PC-9 (cell line): ENCODE measurements around the gene PKIB. TPM values are rescaled to one million over a fixed set of nuclear protein-coding genes. Genes with fewer than 3 reads are reported as not detected.
"Not testable (repeated sequence)": the region's sequence is repeated elsewhere in the genome, so short reads cannot be mapped to it uniquely, and the experiment has no call there.

Experiments used
- BruUV-seq: library from RNA; stranded (reverse); fragments of 400-500 nt; replicated peaks from 2 replicates; lab custom pipeline; 2021; lab: Mats Ljungman, UMichigan
- CTCF ChIA-PET: fragments of 300-600 bp; sonication (Branson Sonifier 250); formaldehyde crosslinking; loops from one replicate; lab custom pipeline; 2022; ENCODE audit warnings: antibody characterized with exemption; lab: Charles Lee
- POLR2A ChIA-PET: fragments of 300-600 bp; sonication (Branson Sonifier 250); formaldehyde crosslinking; loops from one replicate; lab custom pipeline; 2022; ENCODE audit warnings: antibody characterized with exemption; ENCODE audit not compliant: unreplicated experiment; lab: Charles Lee
- DNase-seq, 2 experiments: peaks; one replicate each; pipeline versions ENCODE4 v3.0.0 to v3.0.0-alpha.2; 2015 to 2022; ENCODE audit warnings: mixed read lengths in 1 of 2
- H2AFZ ChIP-seq: fragments of 200-600 bp; sonication (generic); 2 replicates; pipeline ENCODE4 v1.8.1; 2017; ENCODE audit warnings: antibody characterized with exemption
- H3F3A ChIP-seq: fragments of 200-600 bp; sonication (generic); 2 replicates; pipeline ENCODE4 v1.8.1; 2017; ENCODE audit warnings: antibody characterized with exemption, mild to moderate bottlenecking, low read depth; ENCODE audit not compliant: insufficient read depth
- H3K27ac ChIP-seq: fragments of 200-600 bp; sonication (generic); 2 replicates; pipeline ENCODE4 v1.6.1; 2016; ENCODE audit warnings: mixed run types
- H3K27me3 ChIP-seq: fragments of 200-600 bp; sonication (generic); 2 replicates; pipeline ENCODE4 v1.6.1; 2016; ENCODE audit warnings: low read depth, mixed run types; ENCODE audit not compliant: insufficient read depth
- H3K36me3 ChIP-seq: fragments of 200-600 bp; sonication (generic); 2 replicates; pipeline ENCODE4 v1.6.1; 2016; ENCODE audit warnings: low read depth, mixed run types
- H3K4me1 ChIP-seq: fragments of 200-600 bp; sonication (generic); replicated peaks from 2 replicates; pipeline ENCODE4 v1.6.1; 2016; ENCODE audit warnings: mixed run types; ENCODE audit not compliant: insufficient read depth
- H3K4me2 ChIP-seq: fragments of 200-600 bp; sonication (generic); 2 replicates; pipeline ENCODE4 v1.6.1; 2017; ENCODE audit warnings: mixed run types
- H3K4me3 ChIP-seq: fragments of 200-600 bp; sonication (generic); 2 replicates; pipeline ENCODE4 v1.6.1; 2016; ENCODE audit warnings: mixed run types
- H3K79me2 ChIP-seq: fragments of 200-600 bp; sonication (generic); 2 replicates; pipeline ENCODE4 v1.6.1; 2017; ENCODE audit warnings: low read depth, mixed run types
- H3K9me2 ChIP-seq: fragments of 200-600 bp; sonication (generic); 2 replicates; pipeline ENCODE4 v1.8.1; 2017; ENCODE audit warnings: mild to moderate bottlenecking; ENCODE audit not compliant: insufficient read depth
- H3K9me3 ChIP-seq: fragments of 200-600 bp; sonication (generic); 2 replicates; pipeline ENCODE4 v1.8.1; 2016; ENCODE audit warnings: low read depth; ENCODE audit not compliant: insufficient read depth
- H4K20me1 ChIP-seq: fragments of 200-600 bp; sonication (generic); 2 replicates; pipeline ENCODE4 v1.8.1; 2017; ENCODE audit not compliant: insufficient read depth
- EZH2 ChIP-seq: fragments of 200-600 bp; sonication (generic); IDR thresholded peaks from 2 replicates; pipeline ENCODE4 v1.8.0; 2017; ENCODE audit warnings: antibody characterized with exemption, low read depth
- intact Hi-C: fragments of 100-400 bp; cut with micrococcal nuclease; formaldehyde crosslinking; loops from one replicate; pipeline ENCODE4 v1.10.0; 2022; ENCODE audit not compliant: unreplicated experiment
- total RNA-seq: library from RNA; stranded (reverse); gene quantifications from 2 replicates; pipeline ENCODE4 v1.2.3, GENCODE V29; 2021
- TF ChIP-seq, protein P1 (sequence below): fragments of 200-600 bp; sonication (generic); conservative IDR thresholded peaks from 2 replicates; pipeline ENCODE4 v1.6.1; 2017; ENCODE audit warnings: mixed run types, antibody characterized with exemption, mild to moderate bottlenecking, moderate library complexity

PKIB gene
- total RNA-seq, 1 experiment from 2014 or later, result 7.0 TPM

- Histone ChIP-seq H3K4me3 (no peak overlapping the region), H2AFZ (no peak overlapping the region), H3K27me3 (no peaks in the 10 kb centered on the region), H3K27ac (no peak overlapping the region), H3K9me2 (peaks cover 4% of the 10 kb centered on the region; the same call in 1 of the 2 replicates), H3K9me3 (no peaks in the 10 kb centered on the region), H3K36me3 (0 out of 2 replicates have a peak, but pooled peaks cover 3% of the 10 kb centered on the region), H3K4me1 (no peaks in the 10 kb centered on the region), H3K79me2 (no peaks in the 10 kb centered on the region), H3F3A (no peaks in the 10 kb centered on the region), H4K20me1 (no peaks in the 10 kb centered on the region), H3K4me2 (no peak overlapping the region)
- no TSS peak for BruUV-seq
- POLR2A ChIA-PET, result no interaction called here
- no peak for DNase-seq
- CTCF ChIA-PET, result no interaction called here
- TF ChIP-seq EZH2, result no peak
- TF ChIP-seq, protein P1, sequence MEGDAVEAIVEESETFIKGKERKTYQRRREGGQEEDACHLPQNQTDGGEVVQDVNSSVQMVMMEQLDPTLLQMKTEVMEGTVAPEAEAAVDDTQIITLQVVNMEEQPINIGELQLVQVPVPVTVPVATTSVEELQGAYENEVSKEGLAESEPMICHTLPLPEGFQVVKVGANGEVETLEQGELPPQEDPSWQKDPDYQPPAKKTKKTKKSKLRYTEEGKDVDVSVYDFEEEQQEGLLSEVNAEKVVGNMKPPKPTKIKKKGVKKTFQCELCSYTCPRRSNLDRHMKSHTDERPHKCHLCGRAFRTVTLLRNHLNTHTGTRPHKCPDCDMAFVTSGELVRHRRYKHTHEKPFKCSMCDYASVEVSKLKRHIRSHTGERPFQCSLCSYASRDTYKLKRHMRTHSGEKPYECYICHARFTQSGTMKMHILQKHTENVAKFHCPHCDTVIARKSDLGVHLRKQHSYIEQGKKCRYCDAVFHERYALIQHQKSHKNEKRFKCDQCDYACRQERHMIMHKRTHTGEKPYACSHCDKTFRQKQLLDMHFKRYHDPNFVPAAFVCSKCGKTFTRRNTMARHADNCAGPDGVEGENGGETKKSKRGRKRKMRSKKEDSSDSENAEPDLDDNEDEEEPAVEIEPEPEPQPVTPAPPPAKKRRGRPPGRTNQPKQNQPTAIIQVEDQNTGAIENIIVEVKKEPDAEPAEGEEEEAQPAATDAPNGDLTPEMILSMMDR, result no peak
- intact Hi-C loops, result no loop called here
Observed at GRCh38 chr6:122641819-122642218, 31.6 kb downstream of the PKIB start.

DNA sequence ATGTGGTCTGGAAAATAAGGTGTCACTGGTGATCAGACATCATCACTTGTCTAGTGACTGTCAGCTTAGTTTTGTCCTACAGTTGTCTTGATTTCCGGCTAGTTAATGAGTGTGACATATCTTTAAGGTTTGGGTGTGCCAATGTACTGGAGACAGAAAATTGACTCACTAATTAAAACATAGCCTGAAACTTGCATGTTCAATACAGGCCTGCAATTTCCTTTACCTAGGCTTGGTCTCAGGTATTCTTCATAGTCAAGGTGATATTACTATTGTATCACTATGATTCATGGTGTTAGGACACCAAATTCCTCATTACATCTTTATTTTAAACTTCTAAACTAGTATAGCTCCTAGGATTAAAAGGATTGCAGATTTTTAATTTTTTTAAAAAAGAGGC is 32.4 kb downstream of the PKIB start:
- BruUV-seq, H3K27me3 ChIP-seq, POLR2A ChIA-PET, intact Hi-C loops, H3K36me3 ChIP-seq, H3F3A ChIP-seq, H2AFZ ChIP-seq, H3K4me2 ChIP-seq, H3K79me2 ChIP-seq, H4K20me1 ChIP-seq, CTCF ChIA-PET, H3K9me3 ChIP-seq, H3K27ac ChIP-seq, DNase-seq, H3K9me2 ChIP-seq, H3K4me3 ChIP-seq, H3K4me1 ChIP-seq: not testable (repeated sequence)

DNA sequence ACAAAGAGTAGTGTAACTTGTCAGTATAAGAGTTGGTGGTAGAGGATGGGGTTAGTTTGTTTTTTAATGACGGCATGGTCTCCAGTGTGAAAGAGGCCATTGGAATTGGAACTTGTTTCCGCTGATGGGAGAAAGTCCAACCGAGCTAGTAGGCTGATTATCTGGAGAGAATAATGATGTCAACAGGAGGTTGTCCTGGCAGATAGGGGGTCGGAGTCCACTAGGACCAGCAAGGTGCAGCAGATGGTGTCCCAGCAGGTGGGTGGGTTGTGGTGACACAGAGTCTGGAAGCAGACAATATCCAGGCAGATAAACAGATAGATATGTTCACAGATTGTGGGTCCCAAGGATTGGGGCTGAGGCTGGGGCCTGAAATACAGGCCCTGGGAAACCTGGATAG is 35.1 kb downstream of the PKIB start:
- Histone ChIP-seq H2AFZ (no peak overlapping the region), H3K4me2 (no peak overlapping the region), H3K4me3 (no peak overlapping the region), H4K20me1 (no peaks in the 10 kb centered on the region), H3F3A (no peaks in the 10 kb centered on the region), H3K9me2 (peaks cover 4% of the 10 kb centered on the region; the same call in 1 of the 2 replicates), H3K79me2 (no peaks in the 10 kb centered on the region), H3K9me3 (no peaks in the 10 kb centered on the region; the same call in 1 of the 2 replicates), H3K36me3 (0 out of 2 replicates have a peak, but pooled peaks cover 2% of the 10 kb centered on the region), H3K27me3 (no peaks in the 10 kb centered on the region), H3K4me1 (no peaks in the 10 kb centered on the region; the same call in 1 of the 2 replicates), H3K27ac (no peak overlapping the region)
- no peak for DNase-seq
- no peak for TF ChIP-seq EZH2
- TF ChIP-seq, protein P1, result no peak
- CTCF ChIA-PET, result interaction anchor here (0.7 kb wide), 1 partner anchor 461 kb away, joined by 5 read pairs; no protein-coding TSS in a partner anchor
- BruUV-seq, result no TSS peak
- intact Hi-C loops, result no loop called here
- POLR2A ChIA-PET, result no interaction called here

GRCh38 chr6:122647765-122648164 is 37.6 kb downstream of the PKIB start:
- H3K27ac ChIP-seq, result no peak overlapping the region
- no peaks in the 10 kb centered on the region for H3K36me3 ChIP-seq
- H3K4me2 ChIP-seq, result no peak overlapping the region
- ChIA-PET POLR2A (no interaction called here), CTCF (no interaction called here)
- no peak overlapping the region for H3K4me3 ChIP-seq
- no TSS peak for BruUV-seq
- H3K27me3 ChIP-seq, result no peaks in the 10 kb centered on the region
- peaks cover 25% of the 10 kb centered on the region for H3K4me1 ChIP-seq
- H3K9me2 ChIP-seq, result no peaks in the 10 kb centered on the region
- peaks cover 20% of the 10 kb centered on the region for H3F3A ChIP-seq
- DNase-seq, result no peak
- TF ChIP-seq, protein P1, result no peak
- TF ChIP-seq EZH2, result no peak
- intact Hi-C loops, result no loop called here
- no peaks in the 10 kb centered on the region for H3K79me2 ChIP-seq
- no peaks in the 10 kb centered on the region; the same call in 1 of the 2 replicates for H3K9me3 ChIP-seq
- no peaks in the 10 kb centered on the region for H4K20me1 ChIP-seq
- no peak overlapping the region for H2AFZ ChIP-seq
